MM.1S (cell line): ENCODE data around the gene MPRIP.

Source experiments
- CTCF ChIP-seq: fragments of 300-600 bp; sonication (generic); IDR thresholded peaks from 2 replicates; pipeline ENCODE4 v1.5.1; 2016; ENCODE audit warnings: antibody characterized with exemption, low read length, mixed read lengths
- EZH2 ChIP-seq: fragments of 300-600 bp; sonication (generic); optimal IDR thresholded peaks from 2 replicates; pipeline ENCODE3; 2017; ENCODE audit warnings: low read depth, mild to moderate bottlenecking, antibody characterized with exemption, low read length, mixed read lengths
- EZH2phosphoT487 ChIP-seq: fragments of 300-600 bp; sonication (generic); IDR thresholded peaks from 2 replicates; pipeline ENCODE4 v1.6.1; 2018; ENCODE audit warnings: antibody characterized with exemption, low read length

DNA sequence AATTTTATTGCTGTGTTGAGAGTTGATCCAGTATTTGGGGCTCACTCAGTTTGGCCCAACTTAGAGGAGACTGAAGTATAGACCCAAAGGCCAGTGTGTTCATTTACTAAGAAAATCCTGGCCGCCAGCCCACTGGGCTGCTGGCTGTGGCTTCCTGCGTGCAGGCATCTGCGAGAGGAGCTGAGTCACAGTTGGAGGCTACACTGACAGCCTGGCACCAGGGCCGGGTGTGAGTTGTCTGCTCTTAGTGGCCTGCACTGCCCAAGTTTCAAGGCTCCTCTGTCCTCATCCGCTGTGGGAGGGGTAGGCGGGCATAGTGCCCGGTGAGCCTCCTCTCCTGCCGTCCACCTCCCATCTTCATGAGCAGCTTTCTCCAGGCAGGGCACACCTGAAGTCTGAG lies 109.7 kb downstream of the MPRIP start:
- TF ChIP-seq CTCF, result no peak
- no peak for TF ChIP-seq EZH2
- no peak for TF ChIP-seq EZH2phosphoT487
